GM18511 (cell line): ENCODE measurements around the gene S100Z.
"Not testable (repeated sequence)": the region's sequence is repeated elsewhere in the genome, so short reads cannot be mapped to it uniquely, and the experiment has no call there.

Source experiments
- ATAC-seq: cut with Tn5 transposase; IDR thresholded peaks from one replicate; pipeline ENCODE4 v1.9.1; 2021; ENCODE audit warnings: mild to moderate bottlenecking, moderate library complexity; ENCODE audit not compliant: unreplicated experiment

The S100Z gene

DNA sequence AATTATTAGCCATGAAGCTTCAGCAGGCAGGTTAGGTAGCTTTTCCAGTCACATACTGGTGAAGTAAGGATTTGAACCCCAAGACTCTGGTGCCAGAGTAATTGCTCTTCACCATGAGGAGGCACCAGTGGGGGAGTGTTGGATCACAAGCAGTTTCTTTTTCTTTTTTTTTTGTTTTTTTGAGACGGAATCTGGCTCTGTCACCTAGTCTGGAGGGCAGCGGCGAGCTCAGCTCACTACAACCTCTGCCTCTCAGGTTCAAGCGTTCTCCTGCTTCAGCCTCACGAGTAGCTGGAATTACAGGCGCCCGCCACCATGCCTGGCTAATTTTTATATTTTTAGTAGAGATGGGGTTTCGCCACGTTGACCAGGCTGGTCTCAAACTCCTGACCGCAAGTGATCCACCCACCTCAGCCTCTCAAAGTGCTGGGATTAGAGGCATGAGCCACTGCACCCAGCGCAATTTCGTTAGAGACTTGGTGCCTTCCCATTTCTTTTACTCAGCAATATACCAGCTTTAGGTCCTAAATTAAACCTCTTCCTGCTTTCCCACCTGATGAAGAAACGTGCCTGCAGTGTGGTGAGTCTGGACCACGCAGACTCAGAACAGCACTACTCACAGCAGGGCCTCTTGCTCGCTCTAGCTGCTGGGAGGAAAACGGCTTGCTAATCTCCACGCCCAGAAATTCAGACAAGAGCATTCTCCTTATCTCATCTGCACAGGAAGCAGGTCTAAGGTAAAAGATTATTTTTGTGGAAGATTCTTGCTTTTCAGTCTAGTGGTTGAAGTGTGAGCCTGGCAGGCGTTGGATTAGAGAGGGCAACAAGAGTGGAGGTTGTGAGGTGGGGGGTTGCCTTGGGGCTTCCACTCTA is at the start of gene S100Z:
Gene S100Z, plus strand, starts transcription at position 596 of the 873 bp plus-strand sequence. CDS start 25,346 bp downstream, outside the sequence.
- ATAC-seq = no peak

- ATAC-seq = no peak
These were observed 49.2 kb upstream of the S100Z start for GRCh38 chr5:76800579-76800978.

DNA sequence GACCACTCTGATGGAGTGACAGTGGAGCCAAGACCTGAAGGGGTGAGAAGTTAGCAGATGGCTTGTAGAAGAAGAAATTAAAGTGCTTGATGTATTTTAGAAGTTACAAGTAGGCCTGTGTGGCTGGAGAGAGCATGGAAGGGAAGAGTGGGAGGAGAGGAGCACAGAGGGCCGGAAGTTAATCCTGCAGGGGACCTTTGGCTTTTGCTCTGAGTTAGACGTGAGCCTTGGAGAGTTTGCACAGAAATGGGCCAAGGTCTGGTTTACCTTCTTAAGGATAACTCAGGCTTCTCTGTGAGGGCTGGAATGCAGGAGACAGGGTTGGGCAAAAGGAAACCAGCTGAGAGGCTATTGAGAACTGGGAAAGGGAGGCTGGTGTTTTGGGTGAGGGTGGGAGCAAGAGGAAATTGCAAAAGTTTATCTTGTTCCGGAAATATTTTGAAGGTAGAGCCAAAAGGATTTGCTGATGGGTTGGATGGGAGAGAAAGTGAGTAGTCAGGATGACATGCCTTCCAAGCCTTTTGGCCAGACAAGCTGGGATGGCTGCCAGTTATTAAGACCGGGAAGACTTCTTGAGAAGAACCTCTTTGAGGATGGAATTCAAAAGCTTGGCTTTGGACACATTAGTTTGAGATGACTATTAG is 48.5 kb upstream of the S100Z start:
- ATAC-seq = no peak

GRCh38 chr5:76801803-76802195 is 48.0 kb upstream of the S100Z start:
- ATAC-seq = no peak

DNA sequence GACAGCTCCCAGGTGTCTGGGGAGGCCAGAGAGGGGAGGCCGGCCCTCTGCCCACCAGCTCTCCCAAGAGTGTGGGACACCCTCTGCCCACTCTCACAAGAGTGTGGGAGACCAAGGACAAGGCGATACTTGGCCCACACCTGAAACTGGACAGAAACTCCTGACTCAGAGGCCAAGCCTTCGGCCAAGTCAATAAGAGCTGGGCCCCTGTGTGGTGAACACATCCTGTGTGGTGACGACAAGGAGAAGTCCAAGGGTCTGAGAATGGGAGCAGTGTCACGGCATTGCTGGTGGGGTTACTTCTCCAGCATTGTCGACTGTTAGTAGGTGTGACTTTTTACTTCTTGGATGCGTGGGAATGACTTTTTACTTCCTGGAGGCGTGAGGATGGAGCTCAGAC is 45.5 kb upstream of the S100Z start:
- ATAC-seq = no peak

DNA sequence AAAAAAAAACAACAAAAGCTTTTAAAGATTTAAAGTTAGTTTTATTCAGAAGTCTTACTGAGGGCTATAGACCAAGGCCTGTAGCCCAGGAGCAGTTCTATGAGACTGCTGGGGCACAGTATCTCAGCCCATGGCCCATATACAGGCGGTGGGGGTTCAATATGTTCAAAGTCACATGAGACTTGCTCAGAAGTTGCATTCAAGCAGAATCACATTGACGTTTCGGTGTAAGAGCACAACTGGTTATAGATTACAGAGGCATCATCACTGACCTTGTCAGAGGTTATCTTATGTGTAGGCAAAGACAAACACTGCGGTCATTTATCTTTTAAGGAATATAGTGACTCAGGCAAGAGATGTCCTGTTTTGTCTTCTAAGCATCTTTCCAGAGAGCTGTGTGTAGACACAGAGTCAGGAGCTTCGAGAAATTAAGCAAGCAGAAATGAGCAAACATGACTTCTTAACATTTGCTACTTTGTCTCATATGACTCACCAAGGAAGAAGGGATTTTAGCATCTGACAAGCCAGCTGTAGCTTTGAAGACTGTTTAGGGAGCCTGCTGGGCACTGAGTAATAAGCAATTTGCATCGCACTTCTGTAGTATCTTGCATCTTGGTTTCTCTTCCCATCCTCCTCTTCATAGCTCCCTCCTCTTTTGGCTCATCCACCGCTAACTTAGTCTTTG is 43.9 kb upstream of the S100Z start:
- ATAC-seq = no peak

GRCh38 chr5:76807296-76807695 is 42.5 kb upstream of the S100Z start:
- no peak for ATAC-seq

DNA sequence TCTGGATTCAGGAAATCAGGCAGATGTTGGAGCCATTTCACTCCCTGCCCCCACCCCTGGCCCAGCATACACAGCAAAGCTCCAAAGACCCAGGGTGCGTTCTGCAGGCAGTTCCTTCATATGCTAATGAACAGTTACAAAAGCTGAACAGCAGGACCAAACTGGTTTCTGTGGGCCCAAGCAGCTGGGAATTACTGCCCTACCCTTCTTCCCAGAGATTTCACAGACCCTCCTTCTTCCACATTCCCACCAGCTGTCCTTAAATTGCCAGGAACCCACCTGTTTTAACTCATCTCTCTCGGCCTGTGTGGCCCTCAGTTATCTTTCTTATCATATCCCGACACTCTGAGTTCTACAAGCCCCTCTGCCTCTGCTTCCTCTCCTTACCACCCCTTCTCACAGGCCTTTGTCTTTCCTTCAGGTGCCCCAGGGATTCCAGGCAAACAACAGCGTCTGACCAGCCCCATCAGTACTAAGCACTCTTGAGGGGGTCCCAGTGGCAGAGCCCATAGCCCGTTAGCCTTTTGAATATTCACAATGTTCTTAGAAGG is 41.6 kb upstream of the S100Z start:
- ATAC-seq = no peak

DNA sequence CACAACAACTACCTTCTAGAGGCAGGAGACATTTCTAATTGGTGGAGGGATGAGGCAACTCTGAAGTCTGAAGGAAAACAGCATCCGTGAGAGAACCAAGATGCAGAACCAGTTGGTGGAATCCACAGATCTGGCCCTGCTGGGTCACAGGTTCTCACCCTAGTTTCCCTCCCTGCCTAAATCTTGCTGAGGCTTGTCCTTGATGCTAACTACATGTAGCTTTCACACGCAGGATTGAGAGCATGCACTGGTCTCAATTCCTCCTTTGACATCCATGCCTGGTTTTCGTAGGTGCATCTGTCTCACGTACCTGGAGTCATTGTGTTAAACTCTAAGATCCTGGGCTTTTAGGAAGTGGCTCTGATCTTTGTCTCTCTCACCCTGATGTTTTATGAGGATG is 40.7 kb upstream of the S100Z start:
- no peak for ATAC-seq

DNA sequence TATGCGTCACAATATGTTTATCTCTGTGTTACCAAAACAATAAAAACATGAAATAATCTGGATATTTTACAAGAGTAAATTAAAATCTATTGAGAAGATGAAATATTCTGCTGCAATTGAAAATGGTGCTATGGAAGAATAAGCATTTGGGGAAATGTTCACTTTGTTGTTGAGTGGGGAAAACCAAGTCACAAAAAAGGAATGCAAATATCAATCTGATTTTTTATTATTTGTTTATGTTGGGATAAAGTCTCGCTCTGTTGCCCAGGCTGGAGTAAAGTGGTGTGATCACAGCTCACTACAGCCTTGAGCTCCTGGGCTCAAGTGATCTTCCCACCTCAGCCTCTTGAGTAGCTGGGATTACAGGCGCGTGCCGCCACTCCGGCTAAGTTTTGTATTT is 39.6 kb upstream of the S100Z start:
- ATAC-seq = no peak

GRCh38 chr5:76811214-76811613 is 38.6 kb upstream of the S100Z start:
- ATAC-seq = no peak

GRCh38 chr5:76812209-76812608 is 37.6 kb upstream of the S100Z start:
- not testable (repeated sequence) for ATAC-seq

GRCh38 chr5:76813982-76814562 is 35.7 kb upstream of the S100Z start:
- ATAC-seq = no peak

- no peak for ATAC-seq
These were observed 33.5 kb upstream of the S100Z start for GRCh38 chr5:76816110-76816831.

GRCh38 chr5:76818844-76819831 is 30.7 kb upstream of the S100Z start, which contains the start of gene F2RL1:
Gene F2RL1 (plus strand): TSS chr5:76819030. CDS start chr5:76819183, 153 bp downstream.
- no peak for ATAC-seq

DNA sequence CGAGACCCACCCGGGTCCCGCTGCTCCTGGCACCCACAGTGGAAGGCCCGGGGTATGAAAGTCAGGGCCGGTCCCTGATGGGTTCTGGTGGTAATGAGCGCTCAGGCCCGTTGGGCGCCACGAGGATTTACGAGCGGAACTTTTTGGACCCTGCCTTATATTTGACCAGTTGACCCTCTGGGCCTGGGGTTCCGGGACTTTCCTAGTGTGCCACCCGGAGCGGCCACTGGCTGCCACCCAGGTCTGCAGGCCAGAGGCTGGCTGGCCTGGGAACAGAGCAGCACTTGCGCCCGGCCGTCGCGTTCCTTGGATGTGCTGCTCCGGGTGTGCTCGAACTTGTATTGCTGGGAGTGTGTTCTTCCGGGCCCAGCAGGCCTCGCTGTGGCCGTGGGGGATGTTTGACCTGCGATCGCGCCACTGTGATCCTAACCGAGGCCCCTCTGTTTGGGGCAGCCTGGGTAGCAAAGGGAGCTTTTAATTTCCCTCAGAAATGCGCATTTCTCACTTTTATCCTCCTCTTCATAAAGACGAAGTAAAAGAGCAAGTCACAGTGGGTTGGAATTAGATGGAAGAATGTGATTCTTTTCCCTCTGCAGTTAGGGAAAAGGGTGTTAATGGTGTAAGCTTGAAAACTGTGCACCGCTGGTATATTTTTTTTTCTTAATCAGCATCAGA is 29.8 kb upstream of the S100Z start:
- ATAC-seq = no peak

DNA sequence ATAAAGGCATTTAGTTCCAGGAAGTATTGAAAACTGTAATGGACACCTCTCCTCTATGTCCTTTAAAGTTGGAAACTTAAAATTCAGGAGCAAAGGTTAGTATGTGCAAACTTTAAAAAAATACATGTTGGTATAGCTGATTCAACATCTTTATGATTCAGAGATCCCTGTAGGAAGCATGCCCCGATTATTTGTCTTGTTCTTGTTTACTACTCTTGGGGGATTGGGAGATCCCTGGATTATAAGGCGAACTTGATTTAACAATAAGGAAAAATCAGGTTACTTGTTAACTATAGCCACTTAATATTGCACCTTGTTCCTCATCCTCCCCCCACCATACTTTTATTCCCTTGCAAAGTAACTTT is 29.3 kb upstream of the S100Z start:
- no peak for ATAC-seq

DNA sequence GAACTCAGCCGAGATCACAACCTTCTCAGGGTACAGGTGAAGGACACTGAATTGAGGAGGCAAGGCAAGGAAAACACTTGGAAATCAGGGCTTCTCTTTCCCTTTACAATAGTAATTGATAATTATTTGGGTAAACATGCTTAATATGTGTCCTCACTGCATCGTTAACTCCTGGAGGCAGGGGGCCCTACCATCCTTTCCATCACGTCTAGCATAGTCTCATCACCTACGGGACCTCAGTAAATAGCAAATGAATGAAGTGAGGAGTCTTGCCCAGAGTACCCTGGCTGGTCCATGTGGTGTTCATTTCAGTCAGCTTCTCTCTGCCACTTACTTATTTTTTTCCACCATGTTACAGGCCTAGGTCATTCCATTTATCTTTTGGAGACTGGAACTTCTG is 28.7 kb upstream of the S100Z start:
- no peak for ATAC-seq
